Lung microvascular endothelial cell (primary cell): ENCODE measurements around the gene KLHL18. TPM values are rescaled to one million over a fixed set of nuclear protein-coding genes. Genes with fewer than 3 reads are reported as not detected.

Source experiments
- DNase-seq, 2 donors: peaks; one replicate each; pipeline versions ENCODE4 v3.0.0 to v3.0.0-alpha.2; 2010; ENCODE audit warnings: low read depth in 2 of 2
- total RNA-seq: library from RNA; depleted of rRNA; stranded (reverse); fragments of >200 nt; gene quantifications from 2 replicates; pipeline ENCODE4 v1.2.1, GENCODE V29; 2014

Gene KLHL18
- total RNA-seq, 1 donor from 2014 or later: 14.9 TPM

DNA sequence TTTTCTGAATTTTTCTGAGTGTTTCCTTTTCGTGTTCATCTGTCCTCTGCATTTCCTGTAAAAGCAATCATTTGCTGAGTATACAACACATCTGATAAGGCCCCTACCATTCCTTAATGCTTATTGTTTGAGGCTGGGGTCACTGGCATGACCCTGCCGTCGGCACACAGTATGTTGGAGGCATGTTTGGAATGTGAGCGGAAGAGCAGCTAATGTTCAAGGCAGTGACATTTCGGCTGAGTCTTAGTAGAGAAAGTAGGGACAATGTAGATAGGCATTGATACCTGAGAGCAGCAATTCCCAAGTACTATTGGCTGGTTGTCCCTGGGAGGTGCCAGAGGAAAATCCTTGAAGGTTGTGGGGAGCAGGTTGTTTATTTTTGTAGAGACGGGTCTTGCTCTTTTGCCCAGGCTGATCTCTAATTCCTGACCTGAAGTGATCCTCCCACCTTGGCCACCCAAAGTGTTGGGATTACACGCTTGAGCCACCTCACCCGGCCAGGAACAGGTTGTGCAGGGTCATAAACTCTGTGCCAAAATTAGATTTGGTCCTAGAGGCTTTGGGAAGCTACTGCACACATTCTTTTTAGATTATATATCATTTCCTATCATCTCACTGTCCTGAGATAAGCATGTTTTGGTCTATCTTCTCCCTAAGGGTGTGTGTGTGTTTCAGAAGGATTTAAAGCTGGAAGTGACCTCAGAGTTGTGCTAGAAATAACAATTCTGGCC, 111.6 kb downstream of the KLHL18 start:
- peak; percentile 38 to 61 for DNase-seq

DNA sequence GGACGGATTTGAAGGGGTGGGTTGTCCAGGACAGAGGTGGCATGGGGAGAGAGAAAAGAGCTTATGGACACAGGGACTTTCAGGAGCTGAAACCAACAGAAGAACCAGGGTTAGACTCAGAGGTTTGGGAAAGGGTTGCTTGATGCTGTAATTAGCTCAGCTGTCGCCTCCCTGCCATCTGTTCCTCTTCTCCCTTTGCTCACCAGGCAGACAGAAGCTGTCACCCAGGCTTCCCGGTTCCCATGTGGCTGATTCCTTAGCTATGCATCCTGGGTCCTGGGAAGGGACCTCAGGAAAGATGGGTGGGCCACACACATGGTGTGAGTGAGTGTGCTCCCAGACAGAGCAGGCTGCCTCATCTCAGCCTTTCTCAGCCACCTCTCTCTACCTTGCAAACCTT, 112.1 kb downstream of the KLHL18 start:
- DNase-seq: no peak

Other genes with a start within 250 kb of the KLHL18 start
- gene SETD2, start 118.8 kb upstream of the KLHL18 start, total RNA-seq: 16.1 and 24.4 TPM in 2 replicates
- gene KIF9, start 145 bp upstream of the KLHL18 start, total RNA-seq: 6.1 and 7.1 TPM in 2 replicates
- 10.5 and 14.1 TPM in 2 replicates for gene PTPN23, start 98.1 kb downstream of the KLHL18 start, total RNA-seq
- gene SCAP, start 193.0 kb downstream of the KLHL18 start, total RNA-seq: 34.9 and 70.4 TPM in 2 replicates
- gene ELP6, start 230.8 kb downstream of the KLHL18 start, total RNA-seq: 29.2 and 31.2 TPM in 2 replicates